Measurements from ENCODE around the gene C16orf86. TPM values are rescaled to one million over a fixed set of nuclear protein-coding genes. Genes with fewer than 3 reads are reported as not detected.
"Not testable (repeated sequence)": the region's sequence is repeated elsewhere in the genome, so short reads cannot be mapped to it uniquely, and the experiment has no call there.

Gene C16orf86
- total and polyA plus RNA-seq, 7 donors: 0.46 to 26.1 (median 8.6) TPM

- Histone ChIP-seq H3K4me3 (no peak overlapping the region), H3K27me3 (no peaks in the 10 kb centered on the region), H3K36me3 (peaks cover 0 to 26% (median 6%) of the 10 kb centered on the region in 4 donors), H3K27ac (no peak overlapping the region), H3K4me1 (peaks cover 0 to 12% (median 8%) of the 10 kb centered on the region in 4 donors), H3K9me3 (no peaks in the 10 kb centered on the region)
- no peak for TF ChIP-seq CTCF (IDR thresholded peaks at IDR 0.05)
- TF ChIP-seq EP300 (IDR thresholded peaks at IDR 0.05): no peak
- no peak for TF ChIP-seq POLR2AphosphoS5 (IDR thresholded peaks at IDR 0.05)
- TF ChIP-seq POLR2A (IDR thresholded peaks at IDR 0.05): no peak
- 73 to 90% methylated on average over 10 of the region's 10 CpGs for WGBS, 2 donors
- intact Hi-C loops (cut with DNase I): no loop called here
- no peak for DNase-seq
Observed at GRCh38 chr16:67679935-67680897, 13.6 kb downstream of the C16orf86 start.

DNA sequence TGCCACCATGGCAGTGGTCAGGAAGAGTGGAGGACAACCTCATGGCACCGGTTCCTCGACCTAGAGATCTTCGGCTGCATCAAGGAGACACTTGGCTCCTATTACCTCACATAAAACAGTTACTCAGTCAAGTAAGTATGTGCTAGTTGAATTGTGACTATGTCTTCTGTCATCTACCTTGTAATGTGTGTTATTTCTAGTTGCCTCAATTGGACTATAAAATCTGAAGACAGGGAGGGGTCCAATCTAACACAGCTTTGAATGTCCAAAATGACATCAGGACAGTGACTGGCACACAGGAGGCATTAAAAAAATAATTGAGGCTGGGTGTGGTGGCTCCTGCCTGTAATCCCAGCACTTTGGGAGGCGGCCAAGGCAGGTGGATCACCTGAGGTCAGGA, 17.2 kb downstream of the C16orf86 start:
- peaks cover 0 to 3% (median 3%) of the 10 kb centered on the region in 4 donors for H3K4me1 ChIP-seq
- WGBS, 2 donors: 27 to 79% methylated on average over 4 of the region's 4 CpGs
- no peaks in the 10 kb centered on the region for H3K9me3 ChIP-seq
- peaks cover 0 to 29% (median 7%) of the 10 kb centered on the region in 4 donors for H3K36me3 ChIP-seq
- no peak overlapping the region for H3K4me3 ChIP-seq
- TF ChIP-seq EP300 (IDR thresholded peaks at IDR 0.05) (no peak), CTCF (IDR thresholded peaks at IDR 0.05) (no peak), POLR2A (IDR thresholded peaks at IDR 0.05) (no peak)
- intact Hi-C loops (cut with DNase I): no loop called here
- H3K27ac ChIP-seq: no peak overlapping the region
- no peaks in the 10 kb centered on the region for H3K27me3 ChIP-seq
- peak; percentile 54 for DNase-seq

- TF ChIP-seq CTCF (IDR thresholded peaks at IDR 0.05): no peak
- TF ChIP-seq EP300 (IDR thresholded peaks at IDR 0.05): no peak
- no peak for TF ChIP-seq POLR2AphosphoS5 (IDR thresholded peaks at IDR 0.05)
- TF ChIP-seq POLR2A (IDR thresholded peaks at IDR 0.05): no peak
- Histone ChIP-seq H3K27me3 (no peaks in the 10 kb centered on the region), H3K4me3 (no peak overlapping the region), H3K9me3 (no peaks in the 10 kb centered on the region), H3K36me3 (peaks cover 0 to 29% (median 7%) of the 10 kb centered on the region in 4 donors), H3K27ac (peak overlapping the region in 3 of 4 donors; percentile 7 to 32 (median 14)), H3K4me1 (no peaks in the 10 kb centered on the region)
- DNase-seq: peak; percentile 54
- 86 to 90% methylated on average over 17 of the region's 17 CpGs for WGBS, 2 donors
- intact Hi-C loops (cut with DNase I): no loop called here
Observed at GRCh38 chr16:67685388-67686112, 18.9 kb downstream of the C16orf86 start.

- intact Hi-C loops (cut with DNase I); H3K4me3 ChIP-seq; H3K27ac ChIP-seq; H3K36me3 ChIP-seq; H3K27me3 ChIP-seq; H3K4me1 ChIP-seq; H3K9me3 ChIP-seq: not testable (repeated sequence)
- DNase-seq: peak; percentile 3
- 92 to 95% methylated on average over 8 of the region's 8 CpGs for WGBS, 2 donors
Observed at GRCh38 chr16:67693517-67694285, 27.1 kb downstream of the C16orf86 start.
